Parathyroid adenoma (tissue), 2 donors: ENCODE measurements around the gene DLGAP1.

ENCODE experiments used
- H2AFZ ChIP-seq: fragments of 300-600 bp; sonication (generic); one replicate; pipeline ENCODE4 v1.7.0; 2017; ENCODE audit warnings: antibody characterized with exemption, mild to moderate bottlenecking
- H3K27ac ChIP-seq: fragments of 300-600 bp; sonication (generic); one replicate; pipeline ENCODE4 v1.7.0; 2017
- H3K27me3 ChIP-seq: fragments of 300-600 bp; sonication (generic); one replicate; pipeline ENCODE4 v1.7.0; 2017; ENCODE audit warnings: low read length; ENCODE audit not compliant: control insufficient read depth, insufficient read depth
- H3K36me3 ChIP-seq: fragments of 300-600 bp; sonication (generic); one replicate; pipeline ENCODE4 v1.7.0; 2017; ENCODE audit warnings: low read length; ENCODE audit not compliant: control insufficient read depth, insufficient read depth
- H3K4me1 ChIP-seq: fragments of 300-600 bp; sonication (generic); one replicate; pipeline ENCODE4 v1.7.0; 2017; ENCODE audit warnings: control low read depth
- H3K4me2 ChIP-seq: fragments of 300-600 bp; sonication (generic); one replicate; pipeline ENCODE4 v1.7.0; 2017; ENCODE audit warnings: low read length
- H3K4me3 ChIP-seq: fragments of 300-600 bp; sonication (generic); one replicate; pipeline ENCODE4 v1.7.0; 2017; ENCODE audit warnings: low read depth, low read length
- H3K79me2 ChIP-seq: fragments of 300-600 bp; sonication (generic); one replicate; pipeline ENCODE4 v1.7.0; 2017; ENCODE audit warnings: control low read depth
- H3K9ac ChIP-seq: fragments of 300-600 bp; sonication (generic); one replicate; pipeline ENCODE4 v1.7.0; 2017; ENCODE audit warnings: mild to moderate bottlenecking
- H3K9me3 ChIP-seq: fragments of 300-600 bp; sonication (generic); one replicate; pipeline ENCODE4 v1.7.0; 2017; ENCODE audit warnings: low read length; ENCODE audit not compliant: control insufficient read depth
- CTCF ChIP-seq: fragments of 300-600 bp; sonication (generic); IDR thresholded peaks from one replicate; pipeline ENCODE4 v1.7.0; 2017; ENCODE audit warnings: antibody characterized with exemption, mild to moderate bottlenecking
- donor health status: primary hyperparathyroidism.

DLGAP1 gene

DNA sequence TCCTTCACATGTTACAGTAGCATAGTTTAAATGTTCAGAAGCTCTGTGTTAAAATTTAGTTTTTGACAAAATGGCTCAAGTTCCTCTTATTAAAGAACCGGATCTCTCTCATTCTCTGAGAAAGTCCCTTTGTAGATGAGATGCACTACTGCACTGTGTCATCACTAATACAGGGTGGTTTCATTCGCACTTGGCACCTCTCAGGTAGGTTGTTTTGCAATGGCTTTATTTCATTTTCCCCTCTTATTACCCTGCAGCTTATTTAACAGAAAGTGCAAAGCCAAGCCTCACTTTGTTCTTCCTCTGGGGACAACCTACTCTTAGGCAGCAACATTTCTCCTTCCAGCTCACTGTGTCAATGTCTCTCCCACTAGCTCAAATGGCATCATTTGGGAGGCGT, 185.1 kb downstream of the DLGAP1 start:
- no peaks in the 10 kb centered on the region for H3K27me3 ChIP-seq
- H2AFZ ChIP-seq, result no peak overlapping the region
- H3K4me1 ChIP-seq, result no peaks in the 10 kb centered on the region
- no peaks in the 10 kb centered on the region for H3K36me3 ChIP-seq
- no peak for TF ChIP-seq CTCF
- no peak overlapping the region for H3K9ac ChIP-seq
- H3K79me2 ChIP-seq, result no peaks in the 10 kb centered on the region
- no peak overlapping the region for H3K4me3 ChIP-seq
- no peak overlapping the region for H3K27ac ChIP-seq
- H3K4me2 ChIP-seq, result no peak overlapping the region
- no peaks in the 10 kb centered on the region for H3K9me3 ChIP-seq

- H3K27me3 ChIP-seq, result no peaks in the 10 kb centered on the region
- no peaks in the 10 kb centered on the region for H3K36me3 ChIP-seq
- TF ChIP-seq CTCF, result no peak
- no peak overlapping the region for H3K4me2 ChIP-seq
- no peaks in the 10 kb centered on the region for H3K4me1 ChIP-seq
- H3K9ac ChIP-seq, result no peak overlapping the region
- no peaks in the 10 kb centered on the region for H3K9me3 ChIP-seq
- no peaks in the 10 kb centered on the region for H3K79me2 ChIP-seq
- H3K27ac ChIP-seq, result no peak overlapping the region
- no peak overlapping the region for H2AFZ ChIP-seq
- H3K4me3 ChIP-seq, result no peak overlapping the region
Measured at GRCh38 chr18:4267641-4268040, 187.5 kb downstream of the DLGAP1 start.

DNA sequence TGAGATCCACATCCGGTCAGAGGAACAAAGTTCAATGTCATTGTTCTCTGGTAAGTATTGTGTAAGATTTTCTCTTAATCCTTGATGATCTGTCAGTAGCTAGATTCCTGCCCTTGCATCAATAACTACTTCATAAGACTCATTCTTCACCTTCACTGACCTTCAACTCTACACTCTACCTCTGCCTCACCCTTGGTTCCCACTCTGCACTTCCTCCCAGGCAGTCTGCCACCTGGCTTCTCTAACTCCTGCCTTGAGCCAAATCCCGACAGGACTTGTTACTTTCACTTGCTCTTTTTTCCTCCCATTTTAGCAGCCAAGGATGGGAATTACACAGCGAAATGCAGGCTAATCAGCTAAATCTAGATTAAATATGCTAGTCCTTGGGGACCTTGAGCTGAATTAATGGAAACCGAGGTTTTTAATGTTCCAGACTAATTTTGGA, 190.7 kb downstream of the DLGAP1 start:
- no peak overlapping the region for H3K4me2 ChIP-seq
- H3K9me3 ChIP-seq, result no peaks in the 10 kb centered on the region
- no peak overlapping the region for H3K27ac ChIP-seq
- H3K4me3 ChIP-seq, result no peak overlapping the region
- H3K9ac ChIP-seq, result no peak overlapping the region
- H3K27me3 ChIP-seq, result no peaks in the 10 kb centered on the region
- H2AFZ ChIP-seq, result no peak overlapping the region
- H3K4me1 ChIP-seq, result no peaks in the 10 kb centered on the region
- H3K79me2 ChIP-seq, result no peaks in the 10 kb centered on the region
- no peak for TF ChIP-seq CTCF
- no peaks in the 10 kb centered on the region for H3K36me3 ChIP-seq

DNA sequence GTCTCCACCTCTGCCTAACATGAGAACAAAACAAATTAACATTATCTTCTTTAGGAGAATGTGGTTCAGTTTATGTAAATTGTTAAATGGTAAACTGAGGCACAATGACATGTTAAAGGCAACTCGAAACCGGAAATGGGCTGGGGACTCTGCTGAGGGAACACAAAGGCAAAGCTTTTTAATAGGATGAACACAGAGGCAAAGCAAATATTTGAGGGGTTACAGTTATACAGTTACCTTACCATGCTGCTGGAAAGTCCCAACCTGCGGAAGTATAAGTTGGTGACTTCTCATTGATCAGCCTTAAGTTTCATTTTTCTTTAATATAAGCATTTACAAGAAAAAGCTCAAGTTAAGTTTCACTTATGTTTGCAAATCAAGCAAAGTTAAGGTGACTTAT, 195.0 kb downstream of the DLGAP1 start:
- Histone ChIP-seq H3K4me1 (no peaks in the 10 kb centered on the region), H3K4me3 (no peak overlapping the region), H3K9ac (no peak overlapping the region), H2AFZ (no peak overlapping the region), H3K36me3 (no peaks in the 10 kb centered on the region), H3K9me3 (no peaks in the 10 kb centered on the region), H3K27ac (no peak overlapping the region), H3K4me2 (no peak overlapping the region), H3K27me3 (no peaks in the 10 kb centered on the region), H3K79me2 (no peaks in the 10 kb centered on the region)
- no peak for TF ChIP-seq CTCF

DNA sequence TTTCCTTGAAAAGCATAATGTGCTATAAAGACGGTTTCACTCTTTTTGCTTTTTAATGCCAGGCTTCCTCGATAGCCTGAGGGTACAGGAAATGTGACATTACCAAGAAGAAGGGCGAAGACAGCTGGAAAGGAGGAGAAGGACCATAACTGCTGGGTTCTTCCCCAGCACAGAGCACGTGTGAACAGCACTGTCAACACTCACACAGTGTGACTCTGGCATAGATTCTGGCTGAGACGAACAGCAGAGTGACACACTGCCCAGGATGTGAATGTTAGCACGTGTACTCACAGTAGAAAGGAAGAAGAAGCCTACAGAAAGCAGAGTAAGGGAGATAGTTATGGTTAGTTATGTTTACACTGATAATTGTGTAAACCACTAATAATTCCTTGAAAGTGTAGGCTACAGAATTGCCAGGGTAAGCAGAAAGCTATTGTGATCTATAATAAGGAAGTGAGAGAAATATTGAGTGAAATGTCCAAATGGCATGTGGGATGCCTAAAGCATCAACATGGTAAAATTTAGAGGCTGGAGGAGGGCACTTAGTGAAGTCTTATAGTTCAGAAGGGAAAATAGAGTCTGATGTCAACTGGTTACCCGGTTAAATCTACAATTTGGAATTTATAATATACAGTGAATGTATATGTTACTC, 198.2 kb downstream of the DLGAP1 start:
- Histone ChIP-seq H3K9ac (no peak overlapping the region), H3K4me2 (no peak overlapping the region), H3K27me3 (no peaks in the 10 kb centered on the region), H2AFZ (no peak overlapping the region), H3K4me3 (no peak overlapping the region), H3K79me2 (no peaks in the 10 kb centered on the region), H3K27ac (no peak overlapping the region), H3K4me1 (no peaks in the 10 kb centered on the region), H3K9me3 (no peaks in the 10 kb centered on the region), H3K36me3 (no peaks in the 10 kb centered on the region)
- TF ChIP-seq CTCF, result no peak
